ENCODE measurements around the gene PANK1. TPM values are rescaled to one million over a fixed set of nuclear protein-coding genes. Genes with fewer than 3 reads are reported as not detected.

Gene PANK1
- polyA plus RNA-seq, 1 of the 3 experiments (the other 2 are of a cell fraction) = 4.2 TPM

DNA sequence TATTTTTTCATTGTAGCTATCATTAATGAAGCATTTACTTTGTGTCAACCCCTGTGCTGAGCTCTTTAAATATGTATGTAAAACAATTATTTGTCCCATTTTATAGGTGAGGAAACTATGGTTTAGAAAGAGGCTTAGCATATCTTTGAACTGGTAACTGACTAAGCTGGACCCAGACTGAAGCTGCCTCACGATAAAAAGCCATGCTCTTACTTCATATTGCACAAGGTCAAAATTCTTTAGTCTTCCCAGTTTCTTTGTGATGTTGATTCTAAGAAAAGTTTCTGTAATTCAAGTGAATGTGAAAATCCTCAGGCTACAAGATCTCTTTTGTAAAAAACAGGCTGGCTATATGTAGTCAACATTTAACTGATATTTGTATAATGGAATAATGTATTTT is 63.0 kb downstream of the PANK1 start:
- Histone ChIP-seq H3K79me2 (ENCODE audit: insufficient read depth) (no peaks in the 10 kb centered on the region), H3F3A (replicated peaks; ENCODE audit: insufficient read depth) (no peaks in the 10 kb centered on the region), H3K9me2 (no peaks in the 10 kb centered on the region), H3K4me3 (ENCODE audit: low read depth in 2 of 2, low read length in 1 of 2) (no peak overlapping the region), H3K36me3 (replicated peaks in 1 of 2; ENCODE audit: control insufficient read depth in 1 of 2, insufficient read depth in 2 of 2, low read length in 1 of 2) (peaks cover 3 to 15% of the 10 kb centered on the region in 2 experiments), H3K27me3 (ENCODE audit: insufficient read depth) (no peaks in the 10 kb centered on the region), H3K4me1 (ENCODE audit: control insufficient read depth in 1 of 2, insufficient read depth in 2 of 2, low read depth in 1 of 2, low read length in 1 of 2) (no peaks in the 10 kb centered on the region), H3K9ac (no peak overlapping the region), H3K4me2 (no peak overlapping the region), H2AFZ (ENCODE audit: low read depth) (no peak overlapping the region), H3K27ac (ENCODE audit: low read depth in 2 of 2, low read length in 1 of 2) (no peak overlapping the region), H4K20me1 (ENCODE audit: insufficient read depth) (no peaks in the 10 kb centered on the region), H3K9me3 (no peaks in the 10 kb centered on the region)
- no peak for TF ChIP-seq EZH2phosphoT487 (IDR thresholded peaks at IDR 0.05; ENCODE audit: borderline replicate concordance, low read depth)
- TF ChIP-seq CHD2 (IDR thresholded peaks at IDR 0.05; ENCODE audit: low read length, partially characterized antibody) = no peak
- no peak for TF ChIP-seq FOSL2 (IDR thresholded peaks at IDR 0.05; ENCODE audit: borderline replicate concordance, low read depth)
- no peak for TF ChIP-seq TAF1 (IDR thresholded peaks at IDR 0.05; ENCODE audit: borderline replicate concordance, low read depth, low read length)
- no peak for TF ChIP-seq POLR2AphosphoS5 (IDR thresholded peaks at IDR 0.05; ENCODE audit: low read depth, low read length)
- no peak for TF ChIP-seq EP300 (IDR thresholded peaks at IDR 0.05; ENCODE audit: borderline replicate concordance in 1 of 2, low read depth in 1 of 2, low read length in 1 of 2)
- TF ChIP-seq USF1 (IDR thresholded peaks at IDR 0.05; ENCODE audit: borderline replicate concordance, low read depth) = no peak
- TF ChIP-seq NFIC (IDR thresholded peaks at IDR 0.05; ENCODE audit: borderline replicate concordance) = no peak
- TF ChIP-seq, protein P1, sequence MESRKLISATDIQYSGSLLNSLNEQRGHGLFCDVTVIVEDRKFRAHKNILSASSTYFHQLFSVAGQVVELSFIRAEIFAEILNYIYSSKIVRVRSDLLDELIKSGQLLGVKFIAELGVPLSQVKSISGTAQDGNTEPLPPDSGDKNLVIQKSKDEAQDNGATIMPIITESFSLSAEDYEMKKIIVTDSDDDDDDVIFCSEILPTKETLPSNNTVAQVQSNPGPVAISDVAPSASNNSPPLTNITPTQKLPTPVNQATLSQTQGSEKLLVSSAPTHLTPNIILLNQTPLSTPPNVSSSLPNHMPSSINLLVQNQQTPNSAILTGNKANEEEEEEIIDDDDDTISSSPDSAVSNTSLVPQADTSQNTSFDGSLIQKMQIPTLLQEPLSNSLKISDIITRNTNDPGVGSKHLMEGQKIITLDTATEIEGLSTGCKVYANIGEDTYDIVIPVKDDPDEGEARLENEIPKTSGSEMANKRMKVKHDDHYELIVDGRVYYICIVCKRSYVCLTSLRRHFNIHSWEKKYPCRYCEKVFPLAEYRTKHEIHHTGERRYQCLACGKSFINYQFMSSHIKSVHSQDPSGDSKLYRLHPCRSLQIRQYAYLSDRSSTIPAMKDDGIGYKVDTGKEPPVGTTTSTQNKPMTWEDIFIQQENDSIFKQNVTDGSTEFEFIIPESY (IDR thresholded peaks at IDR 0.05; ENCODE audit: borderline replicate concordance, low read depth) = no peak
- ChIA-PET CTCF (interaction anchor here (1.3 kb wide), 2 partner anchors 62 to 156 kb away, joined by 3 read pairs; no protein-coding TSS in a partner anchor), POLR2A (no interaction called here)
- DNase-seq = no peak
- 95% methylated on average over 1 of the region's 1 CpG for WGBS (ENCODE audit: low lambda C conversion rate)

DNA sequence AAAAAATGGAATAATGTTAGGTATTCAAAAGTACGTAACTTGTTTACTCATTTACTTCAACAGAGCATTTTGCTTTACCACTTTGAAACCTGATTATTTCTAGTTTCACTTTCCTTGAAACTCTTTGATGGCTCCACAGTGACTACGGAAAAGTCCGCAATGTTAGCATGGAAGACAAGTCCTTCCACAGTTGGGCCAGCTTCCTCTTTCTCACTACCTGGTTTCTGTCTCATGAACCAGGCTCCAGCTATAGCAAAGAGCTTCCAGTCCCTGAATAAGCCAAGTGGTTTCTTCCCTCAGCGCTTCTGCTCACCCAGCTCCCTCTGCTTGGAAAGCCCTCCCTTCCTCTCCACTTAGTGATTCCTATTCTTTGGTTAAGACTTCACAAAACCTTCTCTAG is 64.8 kb downstream of the PANK1 start:
- no peaks in the 10 kb centered on the region for H3K4me1 ChIP-seq (ENCODE audit: control insufficient read depth in 1 of 2, insufficient read depth in 2 of 2, low read depth in 1 of 2, low read length in 1 of 2)
- peaks cover 3 to 11% of the 10 kb centered on the region in 2 experiments for H3K36me3 ChIP-seq (replicated peaks in 1 of 2; ENCODE audit: control insufficient read depth in 1 of 2, insufficient read depth in 2 of 2, low read length in 1 of 2)
- TF ChIP-seq POLR2AphosphoS5 (IDR thresholded peaks at IDR 0.05; ENCODE audit: low read depth, low read length) (no peak), TCF12 (IDR thresholded peaks at IDR 0.05) (no peak), SIN3A (IDR thresholded peaks at IDR 0.05; ENCODE audit: borderline replicate concordance, low read depth, low read length) (no peak), YY1 (IDR thresholded peaks at IDR 0.05; ENCODE audit: low read depth) (no peak), RFX5 (IDR thresholded peaks at IDR 0.05; ENCODE audit: low read length) (no peak), RAD21 (IDR thresholded peaks at IDR 0.05; ENCODE audit: low read length) (no peak), SMC3 (IDR thresholded peaks at IDR 0.05; ENCODE audit: low read depth, low read length) (no peak), FOXM1 (IDR thresholded peaks at IDR 0.05; ENCODE audit: low read depth) (no peak), MEF2A (IDR thresholded peaks at IDR 0.05; ENCODE audit: borderline replicate concordance, low read depth) (no peak), TEAD4 (IDR thresholded peaks at IDR 0.05; ENCODE audit: borderline replicate concordance, insufficient read depth) (no peak)
- peaks cover 4% of the 10 kb centered on the region for H3F3A ChIP-seq (replicated peaks; ENCODE audit: insufficient read depth)
- H3K9me3 ChIP-seq = no peaks in the 10 kb centered on the region
- H3K4me3 ChIP-seq (ENCODE audit: low read depth in 2 of 2, low read length in 1 of 2) = no peak overlapping the region
- ChIA-PET CTCF (interaction anchor here (2.3 kb wide), 1 partner anchor 16 kb away, joined by 8 read pairs; no protein-coding TSS in a partner anchor), POLR2A (no interaction called here)
- 95% methylated on average over 4 of the region's 4 CpGs for WGBS (ENCODE audit: low lambda C conversion rate)
- H3K27me3 ChIP-seq (ENCODE audit: insufficient read depth) = no peaks in the 10 kb centered on the region
- no peak overlapping the region for H3K4me2 ChIP-seq
- H4K20me1 ChIP-seq (ENCODE audit: insufficient read depth) = no peaks in the 10 kb centered on the region
- no peak overlapping the region for H2AFZ ChIP-seq (ENCODE audit: low read depth)
- H3K9me2 ChIP-seq = no peaks in the 10 kb centered on the region
- no peak overlapping the region for H3K27ac ChIP-seq (ENCODE audit: low read depth in 2 of 2, low read length in 1 of 2)
- no peaks in the 10 kb centered on the region for H3K79me2 ChIP-seq (ENCODE audit: insufficient read depth)
- DNase-seq = no peak
- no peak overlapping the region for H3K9ac ChIP-seq
